Neural crest cell (in vitro differentiated cells): ENCODE data around the gene PYGO1. TPM values are rescaled to one million over a fixed set of nuclear protein-coding genes. Genes with fewer than 3 reads are reported as not detected.

Experiments
- DNase-seq: peaks from one replicate; pipeline ENCODE4 v3.0.0; 2021; ENCODE audit warnings: low read depth, mixed read lengths, low spot score
- H3K27ac Mint-ChIP-seq: one replicate; pipeline ENCODE4 v1.8.0; 2021; ENCODE audit warnings: mild to moderate bottlenecking, mixed read lengths; ENCODE audit not compliant: unreplicated experiment
- H3K27me3 Mint-ChIP-seq: 2 replicates; pipeline ENCODE4 v1.8.0; 2021; ENCODE audit warnings: low read depth, mild to moderate bottlenecking, mixed read lengths
- H3K36me3 Mint-ChIP-seq: 2 replicates; pipeline ENCODE4 v1.8.0; 2021; ENCODE audit warnings: low read depth, mild to moderate bottlenecking, mixed read lengths
- H3K4me1 Mint-ChIP-seq: 2 replicates; pipeline ENCODE4 v1.8.0; 2021; ENCODE audit warnings: mixed read lengths
- H3K4me3 Mint-ChIP-seq: one replicate; pipeline ENCODE4 v1.8.0; 2021; ENCODE audit warnings: mild to moderate bottlenecking, mixed read lengths
- H3K9me3 Mint-ChIP-seq: 2 replicates; pipeline ENCODE4 v1.8.0; 2021; ENCODE audit warnings: mixed read lengths
- CTCF ChIP-seq: fragments of 200-600 bp; sonication (generic); conservative IDR thresholded peaks from 2 replicates; pipeline ENCODE4 v1.5.0; 2021; ENCODE audit warnings: antibody characterized with exemption, mild to moderate bottlenecking
- total RNA-seq: library from RNA; stranded (reverse); gene quantifications from 2 replicates; pipeline ENCODE4 v1.2.1, GENCODE V29; 2021

Gene PYGO1
- total RNA-seq, 1 donor from 2014 or later = 32.2 TPM

GRCh38 chr15:55552451-55552850 lies 35.7 kb downstream of the PYGO1 start:
- Mint-ChIP-seq H3K27me3 (no peaks in the 10 kb centered on the region), H3K4me3 (no peak overlapping the region), H3K36me3 (peaks cover 45% of the 10 kb centered on the region), H3K4me1 (no peaks in the 10 kb centered on the region), H3K27ac (no peak overlapping the region), H3K9me3 (peaks cover 21% of the 10 kb centered on the region)
- TF ChIP-seq CTCF = no peak
- no peak for DNase-seq

GRCh38 chr15:55549305-55549704 lies 38.8 kb downstream of the PYGO1 start:
- no peak for TF ChIP-seq CTCF
- Mint-ChIP-seq H3K4me3 (no peak overlapping the region), H3K27ac (no peak overlapping the region), H3K9me3 (peaks cover under 1% of the 10 kb centered on the region), H3K4me1 (no peaks in the 10 kb centered on the region), H3K36me3 (peaks cover 31% of the 10 kb centered on the region), H3K27me3 (no peaks in the 10 kb centered on the region)
- DNase-seq = no peak

GRCh38 chr15:55546718-55547117 lies 41.4 kb downstream of the PYGO1 start:
- no peak for DNase-seq

GRCh38 chr15:55535436-55535835 lies 52.7 kb downstream of the PYGO1 start:
- Mint-ChIP-seq H3K27ac (no peak overlapping the region), H3K36me3 (peaks cover 3% of the 10 kb centered on the region), H3K4me3 (no peak overlapping the region), H3K9me3 (no peaks in the 10 kb centered on the region), H3K27me3 (no peaks in the 10 kb centered on the region), H3K4me1 (no peaks in the 10 kb centered on the region)
- no peak for TF ChIP-seq CTCF
- no peak for DNase-seq

More at GRCh38 chr15:55546718-55547117, 41.4 kb downstream of the PYGO1 start:
- Mint-ChIP-seq H3K27me3 (no peaks in the 10 kb centered on the region), H3K9me3 (no peaks in the 10 kb centered on the region), H3K4me3 (no peak overlapping the region), H3K4me1 (no peaks in the 10 kb centered on the region), H3K36me3 (peaks cover 27% of the 10 kb centered on the region), H3K27ac (no peak overlapping the region)
- no peak for TF ChIP-seq CTCF

- H3K36me3 Mint-ChIP-seq = peaks cover 3% of the 10 kb centered on the region
These were observed 55.2 kb downstream of the PYGO1 start for GRCh38 chr15:55532944-55533343.

More at GRCh38 chr15:55532944-55533343, 55.2 kb downstream of the PYGO1 start:
- Mint-ChIP-seq H3K27me3 (no peaks in the 10 kb centered on the region), H3K4me3 (no peak overlapping the region), H3K27ac (no peak overlapping the region), H3K4me1 (no peaks in the 10 kb centered on the region), H3K9me3 (no peaks in the 10 kb centered on the region)
- TF ChIP-seq CTCF = no peak
- DNase-seq = no peak
